ENCODE data around the gene TRPM3.

The TRPM3 gene

GRCh38 chr9:70539526-70539925 is 581.9 kb downstream of the TRPM3 start:
- H3K27ac ChIP-seq (ENCODE audit: low read length): no peak overlapping the region
- no peak overlapping the region for H3K4me3 ChIP-seq (ENCODE audit: low read length)
- no peaks in the 10 kb centered on the region for H3K27me3 ChIP-seq (ENCODE audit: control insufficient read depth, insufficient read depth, low read length)
- H3K9ac ChIP-seq (ENCODE audit: low read length): no peak overlapping the region
- no peaks in the 10 kb centered on the region for H3K36me3 ChIP-seq (ENCODE audit: control insufficient read depth, low read depth, low read length)
- no peaks in the 10 kb centered on the region for H3K9me3 ChIP-seq (ENCODE audit: control insufficient read depth, low read depth, low read length)
- peaks cover 4% of the 10 kb centered on the region for H3K4me1 ChIP-seq (ENCODE audit: control insufficient read depth, low read depth, low read length)

DNA sequence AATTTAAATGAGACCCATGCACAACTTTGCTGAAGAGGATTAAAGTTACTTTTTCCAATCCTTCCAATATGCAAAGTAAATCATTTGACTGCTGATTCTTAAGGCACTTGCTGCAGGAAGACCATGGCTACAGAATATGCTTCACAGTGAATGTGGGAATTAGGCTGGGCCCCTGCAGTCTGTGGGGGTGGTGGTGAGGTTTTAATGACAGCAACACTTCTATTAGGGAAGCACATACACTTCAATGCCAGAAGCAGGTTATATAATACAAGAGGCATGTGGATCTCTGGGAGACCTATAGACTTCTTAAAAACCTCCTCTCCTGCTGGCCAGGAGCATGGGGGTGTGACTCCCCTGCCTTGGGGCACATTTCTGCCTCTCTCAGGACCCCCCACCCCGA is 582.4 kb downstream of the TRPM3 start:
- H3K27me3 ChIP-seq (ENCODE audit: control insufficient read depth, insufficient read depth, low read length): no peaks in the 10 kb centered on the region
- H3K4me3 ChIP-seq (ENCODE audit: low read length): no peak overlapping the region
- H3K4me1 ChIP-seq (ENCODE audit: control insufficient read depth, low read depth, low read length): peaks cover 4% of the 10 kb centered on the region
- no peak overlapping the region for H3K27ac ChIP-seq (ENCODE audit: low read length)
- H3K36me3 ChIP-seq (ENCODE audit: control insufficient read depth, low read depth, low read length): no peaks in the 10 kb centered on the region
- H3K9me3 ChIP-seq (ENCODE audit: control insufficient read depth, low read depth, low read length): no peaks in the 10 kb centered on the region
- H3K9ac ChIP-seq (ENCODE audit: low read length): no peak overlapping the region

DNA sequence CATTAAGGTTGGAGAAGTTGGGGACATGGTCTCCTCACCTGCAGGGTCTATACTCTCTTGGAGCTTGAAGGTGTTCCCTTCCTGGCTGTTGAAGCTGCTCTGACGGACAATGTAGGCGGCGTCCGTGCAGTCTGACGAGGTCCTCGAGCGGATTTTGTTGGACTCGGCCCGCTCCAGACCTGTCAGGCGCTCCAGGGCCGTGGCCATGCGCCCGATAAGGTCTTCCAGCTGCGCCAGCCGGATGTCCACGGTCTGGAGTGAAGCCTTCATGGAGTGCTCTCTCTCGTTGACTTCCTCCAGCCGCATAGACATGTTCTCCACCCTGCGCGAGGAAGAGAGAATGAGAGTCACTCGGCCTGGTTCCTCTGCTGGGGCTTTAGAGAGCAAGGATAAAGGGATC is 584.3 kb downstream of the TRPM3 start:
- H3K27ac ChIP-seq (ENCODE audit: low read length): no peak overlapping the region
- H3K9ac ChIP-seq (ENCODE audit: low read length): no peak overlapping the region
- no peak overlapping the region for H3K4me3 ChIP-seq (ENCODE audit: low read length)
- H3K4me1 ChIP-seq (ENCODE audit: control insufficient read depth, low read depth, low read length): peaks cover 4% of the 10 kb centered on the region
- no peaks in the 10 kb centered on the region for H3K27me3 ChIP-seq (ENCODE audit: control insufficient read depth, insufficient read depth, low read length)
- H3K9me3 ChIP-seq (ENCODE audit: control insufficient read depth, low read depth, low read length): no peaks in the 10 kb centered on the region
- no peaks in the 10 kb centered on the region for H3K36me3 ChIP-seq (ENCODE audit: control insufficient read depth, low read depth, low read length)

- no peaks in the 10 kb centered on the region for H3K27me3 ChIP-seq (ENCODE audit: control insufficient read depth, insufficient read depth, low read length)
- H3K36me3 ChIP-seq (ENCODE audit: control insufficient read depth, low read depth, low read length): no peaks in the 10 kb centered on the region
- no peaks in the 10 kb centered on the region for H3K9me3 ChIP-seq (ENCODE audit: control insufficient read depth, low read depth, low read length)
- peaks cover 4% of the 10 kb centered on the region for H3K4me1 ChIP-seq (ENCODE audit: control insufficient read depth, low read depth, low read length)
- H3K9ac ChIP-seq (ENCODE audit: low read length): no peak overlapping the region
- H3K4me3 ChIP-seq (ENCODE audit: low read length): no peak overlapping the region
- H3K27ac ChIP-seq (ENCODE audit: low read length): no peak overlapping the region
These were observed 585.7 kb downstream of the TRPM3 start for GRCh38 chr9:70535546-70536323.

DNA sequence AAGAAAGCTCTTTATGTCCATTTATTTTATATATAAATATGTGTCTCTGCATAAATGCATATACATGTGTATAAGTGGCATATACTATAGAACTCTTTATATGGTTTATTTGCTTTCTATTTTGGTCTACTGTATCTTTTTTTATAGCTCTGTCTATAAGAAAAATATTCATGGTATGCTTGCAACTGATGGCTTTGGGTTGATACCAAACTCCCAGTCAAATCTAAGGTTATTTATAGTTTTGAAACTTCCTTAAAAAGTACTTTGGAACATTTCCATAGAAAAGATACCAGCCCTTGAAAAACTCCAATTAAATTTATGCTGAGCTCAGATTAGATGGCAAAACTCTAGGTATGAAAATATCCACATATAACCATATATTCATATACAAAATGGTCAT is 587.0 kb downstream of the TRPM3 start:
- no peak overlapping the region for H3K27ac ChIP-seq (ENCODE audit: low read length)
- peaks cover 4% of the 10 kb centered on the region for H3K4me1 ChIP-seq (ENCODE audit: control insufficient read depth, low read depth, low read length)
- no peak overlapping the region for H3K9ac ChIP-seq (ENCODE audit: low read length)
- H3K9me3 ChIP-seq (ENCODE audit: control insufficient read depth, low read depth, low read length): no peaks in the 10 kb centered on the region
- no peak overlapping the region for H3K4me3 ChIP-seq (ENCODE audit: low read length)
- no peaks in the 10 kb centered on the region for H3K36me3 ChIP-seq (ENCODE audit: control insufficient read depth, low read depth, low read length)
- H3K27me3 ChIP-seq (ENCODE audit: control insufficient read depth, insufficient read depth, low read length): no peaks in the 10 kb centered on the region

DNA sequence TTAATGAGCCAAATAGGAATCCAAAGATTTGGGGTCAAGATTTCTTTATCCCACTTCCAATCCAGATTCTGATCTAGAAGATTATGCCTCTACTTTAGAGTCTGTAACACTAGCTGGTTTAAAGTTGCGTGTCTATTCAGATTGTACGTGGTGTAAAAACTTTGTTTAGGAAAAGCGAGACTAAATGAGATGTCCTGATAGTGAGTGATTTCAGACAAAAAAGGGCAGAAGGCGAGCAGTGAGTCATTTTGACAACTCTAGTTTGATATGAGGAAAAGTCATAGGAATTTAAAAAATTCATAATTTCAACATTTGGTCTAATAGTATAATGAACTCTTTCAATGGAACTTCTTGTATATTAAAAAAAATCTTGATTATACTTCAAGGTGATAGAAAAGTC is 587.4 kb downstream of the TRPM3 start:
- Histone ChIP-seq H3K27ac (ENCODE audit: low read length) (no peak overlapping the region), H3K9me3 (ENCODE audit: control insufficient read depth, low read depth, low read length) (no peaks in the 10 kb centered on the region), H3K27me3 (ENCODE audit: control insufficient read depth, insufficient read depth, low read length) (no peaks in the 10 kb centered on the region), H3K4me1 (ENCODE audit: control insufficient read depth, low read depth, low read length) (peaks cover 2% of the 10 kb centered on the region), H3K4me3 (ENCODE audit: low read length) (no peak overlapping the region), H3K36me3 (ENCODE audit: control insufficient read depth, low read depth, low read length) (no peaks in the 10 kb centered on the region), H3K9ac (ENCODE audit: low read length) (no peak overlapping the region)

DNA sequence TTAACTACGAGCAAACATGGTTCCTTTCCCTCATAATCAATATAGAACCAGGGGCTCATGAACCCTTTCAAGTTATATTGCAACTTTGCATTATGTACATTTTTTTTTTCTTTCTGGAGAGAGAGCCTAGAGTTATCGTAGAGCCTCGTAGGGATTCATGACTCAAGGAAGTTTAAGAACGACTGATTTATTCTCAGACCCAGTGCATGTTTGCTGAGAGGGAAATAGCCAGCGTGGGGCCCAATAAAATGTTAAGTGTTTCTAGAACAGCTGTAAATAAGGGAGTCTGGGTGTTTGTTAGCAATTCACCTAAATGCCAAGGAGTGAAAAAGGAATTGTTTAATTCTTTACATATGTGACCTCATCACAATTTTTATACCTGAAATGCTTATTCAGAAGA is 587.9 kb downstream of the TRPM3 start:
- H3K27ac ChIP-seq (ENCODE audit: low read length): no peak overlapping the region
- H3K9me3 ChIP-seq (ENCODE audit: control insufficient read depth, low read depth, low read length): no peaks in the 10 kb centered on the region

DNA sequence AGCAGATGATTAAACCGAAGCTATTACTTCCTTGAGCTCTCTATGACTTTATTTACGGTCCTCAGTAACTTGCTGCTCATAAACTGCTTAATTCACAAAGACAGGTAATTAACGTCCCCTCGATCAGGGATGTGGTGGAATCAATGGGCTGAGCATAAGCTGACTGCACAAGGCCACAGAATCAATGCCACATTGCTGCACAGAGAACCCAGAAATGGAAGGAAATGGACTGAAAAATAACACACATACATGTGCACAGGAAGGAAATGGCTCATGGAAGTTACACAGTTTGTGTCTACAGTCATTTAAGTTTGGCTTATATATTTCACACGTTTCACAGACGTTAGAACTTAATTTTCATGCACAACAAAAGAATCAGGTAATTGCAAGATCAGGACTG is 588.7 kb downstream of the TRPM3 start:
- no peak overlapping the region for H3K4me3 ChIP-seq (ENCODE audit: low read length)
- no peak overlapping the region for H3K9ac ChIP-seq (ENCODE audit: low read length)
- H3K9me3 ChIP-seq (ENCODE audit: control insufficient read depth, low read depth, low read length): no peaks in the 10 kb centered on the region
- no peaks in the 10 kb centered on the region for H3K4me1 ChIP-seq (ENCODE audit: control insufficient read depth, low read depth, low read length)
- H3K27me3 ChIP-seq (ENCODE audit: control insufficient read depth, insufficient read depth, low read length): no peaks in the 10 kb centered on the region
- H3K36me3 ChIP-seq (ENCODE audit: control insufficient read depth, low read depth, low read length): no peaks in the 10 kb centered on the region
- no peak overlapping the region for H3K27ac ChIP-seq (ENCODE audit: low read length)

More for the DNA sequence above, 587.9 kb downstream of the TRPM3 start:
- H3K4me3 ChIP-seq (ENCODE audit: low read length): no peak overlapping the region
- H3K36me3 ChIP-seq (ENCODE audit: control insufficient read depth, low read depth, low read length): no peaks in the 10 kb centered on the region
- no peaks in the 10 kb centered on the region for H3K4me1 ChIP-seq (ENCODE audit: control insufficient read depth, low read depth, low read length)
- no peaks in the 10 kb centered on the region for H3K27me3 ChIP-seq (ENCODE audit: control insufficient read depth, insufficient read depth, low read length)
- H3K9ac ChIP-seq (ENCODE audit: low read length): no peak overlapping the region

GRCh38 chr9:70531311-70531710 is 590.1 kb downstream of the TRPM3 start:
- Histone ChIP-seq H3K27me3 (ENCODE audit: control insufficient read depth, insufficient read depth, low read length) (no peaks in the 10 kb centered on the region), H3K27ac (ENCODE audit: low read length) (no peak overlapping the region), H3K9ac (ENCODE audit: low read length) (no peak overlapping the region), H3K9me3 (ENCODE audit: control insufficient read depth, low read depth, low read length) (no peaks in the 10 kb centered on the region), H3K4me1 (ENCODE audit: control insufficient read depth, low read depth, low read length) (no peaks in the 10 kb centered on the region), H3K4me3 (ENCODE audit: low read length) (no peak overlapping the region), H3K36me3 (ENCODE audit: control insufficient read depth, low read depth, low read length) (no peaks in the 10 kb centered on the region)

DNA sequence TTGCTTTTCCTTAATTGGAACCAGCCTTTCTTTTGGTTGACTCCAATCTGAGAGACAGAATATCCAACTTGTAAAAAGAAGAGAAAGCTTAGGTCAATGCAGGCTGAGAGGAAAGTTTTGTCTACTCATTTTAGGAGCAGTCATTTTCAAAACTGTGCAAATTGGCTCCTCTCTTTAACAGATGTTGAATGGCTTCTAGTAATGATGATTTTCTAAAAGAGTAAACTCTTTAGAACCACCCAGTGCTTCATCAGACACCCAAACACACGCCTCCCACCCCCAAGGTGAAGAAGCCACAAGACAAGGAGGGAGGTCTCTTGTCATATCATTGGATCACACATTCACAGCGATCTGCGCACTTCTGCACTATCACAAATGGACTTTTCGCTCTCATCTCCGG is 590.7 kb downstream of the TRPM3 start:
- no peaks in the 10 kb centered on the region for H3K4me1 ChIP-seq (ENCODE audit: control insufficient read depth, low read depth, low read length)
- no peak overlapping the region for H3K4me3 ChIP-seq (ENCODE audit: low read length)
- H3K9me3 ChIP-seq (ENCODE audit: control insufficient read depth, low read depth, low read length): no peaks in the 10 kb centered on the region
- H3K9ac ChIP-seq (ENCODE audit: low read length): no peak overlapping the region
- H3K36me3 ChIP-seq (ENCODE audit: control insufficient read depth, low read depth, low read length): no peaks in the 10 kb centered on the region
- no peak overlapping the region for H3K27ac ChIP-seq (ENCODE audit: low read length)
- no peaks in the 10 kb centered on the region for H3K27me3 ChIP-seq (ENCODE audit: control insufficient read depth, insufficient read depth, low read length)

GRCh38 chr9:70529833-70530232 is 591.6 kb downstream of the TRPM3 start:
- Histone ChIP-seq H3K27me3 (ENCODE audit: control insufficient read depth, insufficient read depth, low read length) (no peaks in the 10 kb centered on the region), H3K27ac (ENCODE audit: low read length) (no peak overlapping the region), H3K9me3 (ENCODE audit: control insufficient read depth, low read depth, low read length) (no peaks in the 10 kb centered on the region), H3K9ac (ENCODE audit: low read length) (no peak overlapping the region), H3K4me1 (ENCODE audit: control insufficient read depth, low read depth, low read length) (no peaks in the 10 kb centered on the region), H3K36me3 (ENCODE audit: control insufficient read depth, low read depth, low read length) (no peaks in the 10 kb centered on the region), H3K4me3 (ENCODE audit: low read length) (no peak overlapping the region)

DNA sequence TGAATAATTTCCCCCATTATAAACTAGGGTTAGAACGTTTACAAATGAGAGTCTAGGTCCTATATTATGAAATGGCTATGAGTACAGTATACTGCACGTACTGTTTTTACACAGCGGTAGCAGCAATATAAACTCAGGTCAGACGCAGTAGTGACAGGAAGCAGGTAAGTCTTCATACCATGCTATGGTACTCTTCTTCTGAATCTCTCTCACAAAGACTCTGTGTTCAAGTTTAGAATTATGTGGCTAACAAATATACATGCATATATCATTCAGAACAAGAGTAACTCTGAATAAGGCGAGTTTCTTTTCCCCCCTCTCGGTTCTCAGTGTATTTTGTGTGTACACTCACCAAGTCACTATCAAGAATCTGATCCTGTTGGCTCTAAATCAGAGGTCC is 592.0 kb downstream of the TRPM3 start:
- H3K27me3 ChIP-seq (ENCODE audit: control insufficient read depth, insufficient read depth, low read length): no peaks in the 10 kb centered on the region
- H3K9ac ChIP-seq (ENCODE audit: low read length): no peak overlapping the region
- H3K4me3 ChIP-seq (ENCODE audit: low read length): no peak overlapping the region
- no peaks in the 10 kb centered on the region for H3K4me1 ChIP-seq (ENCODE audit: control insufficient read depth, low read depth, low read length)
- no peaks in the 10 kb centered on the region for H3K9me3 ChIP-seq (ENCODE audit: control insufficient read depth, low read depth, low read length)
- H3K36me3 ChIP-seq (ENCODE audit: control insufficient read depth, low read depth, low read length): no peaks in the 10 kb centered on the region
- no peak overlapping the region for H3K27ac ChIP-seq (ENCODE audit: low read length)
